ENCODE data around the gene PTPA. TPM values are rescaled to one million over a fixed set of nuclear protein-coding genes. Genes with fewer than 3 reads are reported as not detected.

The PTPA gene
- total RNA-seq, 4 donors from 2014 or later = 48.7 to 65.7 (median 51.9) TPM

- peaks cover 0 to 51% (median 0%) of the 10 kb centered on the region in 3 donors for H3K36me3 ChIP-seq
- peak overlapping the region; percentile 65 to 83 (median 76) for H3K27ac ChIP-seq
- DNase-seq = peak in 2 of 3 donors; percentile 72
- TF ChIP-seq CTCF (IDR thresholded peaks at IDR 0.05) (no peak), POLR2A (IDR thresholded peaks at IDR 0.05) (no peak)
- no peak overlapping the region for H3K4me3 ChIP-seq
- H3K4me1 ChIP-seq = peaks cover 0 to 38% (median 14%) of the 10 kb centered on the region in 4 donors
- H3K9me3 ChIP-seq = no peaks in the 10 kb centered on the region
- H3K27me3 ChIP-seq = no peaks in the 10 kb centered on the region
Observed at GRCh38 chr9:129069862-129070641, 41.2 kb upstream of the PTPA start.

GRCh38 chr9:129070696-129071525 is 40.3 kb upstream of the PTPA start:
- no peak for DNase-seq
- no peak for TF ChIP-seq CTCF (IDR thresholded peaks at IDR 0.05)
- TF ChIP-seq POLR2A (IDR thresholded peaks at IDR 0.05) = no peak
- peak overlapping the region in 1 of 4 donors; percentile 65 for H3K27ac ChIP-seq
- no peaks in the 10 kb centered on the region for H3K27me3 ChIP-seq
- H3K9me3 ChIP-seq = no peaks in the 10 kb centered on the region
- H3K4me3 ChIP-seq = no peak overlapping the region
- H3K36me3 ChIP-seq = peaks cover 0 to 42% (median 0%) of the 10 kb centered on the region in 3 donors
- peaks cover 0 to 38% (median 14%) of the 10 kb centered on the region in 4 donors for H3K4me1 ChIP-seq

- Histone ChIP-seq H3K36me3 (peaks cover 0 to 39% (median 0%) of the 10 kb centered on the region in 3 donors), H3K27ac (peak overlapping the region in 1 of 4 donors; percentile 65), H3K9me3 (no peaks in the 10 kb centered on the region), H3K27me3 (no peaks in the 10 kb centered on the region), H3K4me1 (peaks cover 0 to 42% (median 14%) of the 10 kb centered on the region in 4 donors), H3K4me3 (no peak overlapping the region)
- peak in 2 of 3 donors; percentile 42 to 76 for DNase-seq
- TF ChIP-seq POLR2A (IDR thresholded peaks at IDR 0.05) = no peak
- no peak for TF ChIP-seq CTCF (IDR thresholded peaks at IDR 0.05)
Observed at GRCh38 chr9:129071526-129072126, 39.6 kb upstream of the PTPA start.

- peaks cover 0 to 48% (median 14%) of the 10 kb centered on the region in 4 donors for H3K4me1 ChIP-seq
- no peak for DNase-seq
- H3K4me3 ChIP-seq = no peak overlapping the region
- peaks cover 0 to 37% (median 0%) of the 10 kb centered on the region in 3 donors for H3K36me3 ChIP-seq
- H3K9me3 ChIP-seq = no peaks in the 10 kb centered on the region
- TF ChIP-seq POLR2A (IDR thresholded peaks at IDR 0.05) = no peak
- no peak for TF ChIP-seq CTCF (IDR thresholded peaks at IDR 0.05)
- peak overlapping the region in 2 of 4 donors; percentile 25 to 65 for H3K27ac ChIP-seq
- no peaks in the 10 kb centered on the region for H3K27me3 ChIP-seq
Observed at GRCh38 chr9:129072171-129072570, 39.0 kb upstream of the PTPA start.

- DNase-seq = no peak
- Histone ChIP-seq H3K9me3 (no peaks in the 10 kb centered on the region), H3K4me1 (peaks cover 0 to 39% (median 14%) of the 10 kb centered on the region in 4 donors), H3K4me3 (no peak overlapping the region), H3K27ac (peak overlapping the region in 3 of 4 donors; percentile 18 to 60 (median 25)), H3K36me3 (peaks cover 0 to 25% (median 0%) of the 10 kb centered on the region in 3 donors), H3K27me3 (no peaks in the 10 kb centered on the region)
- TF ChIP-seq POLR2A (IDR thresholded peaks at IDR 0.05) (no peak), CTCF (IDR thresholded peaks at IDR 0.05) (no peak)
Observed at GRCh38 chr9:129073404-129073803, 37.8 kb upstream of the PTPA start.

Measured in Peyer's patch (tissue), 4 donors.